ENCODE measurements around the gene MOB1B. TPM values are rescaled to one million over a fixed set of nuclear protein-coding genes. Genes with fewer than 3 reads are reported as not detected.

Gene MOB1B
- total and polyA plus RNA-seq, 2 experiments from 2014 or later: 5.3 to 23.5 TPM

DNA sequence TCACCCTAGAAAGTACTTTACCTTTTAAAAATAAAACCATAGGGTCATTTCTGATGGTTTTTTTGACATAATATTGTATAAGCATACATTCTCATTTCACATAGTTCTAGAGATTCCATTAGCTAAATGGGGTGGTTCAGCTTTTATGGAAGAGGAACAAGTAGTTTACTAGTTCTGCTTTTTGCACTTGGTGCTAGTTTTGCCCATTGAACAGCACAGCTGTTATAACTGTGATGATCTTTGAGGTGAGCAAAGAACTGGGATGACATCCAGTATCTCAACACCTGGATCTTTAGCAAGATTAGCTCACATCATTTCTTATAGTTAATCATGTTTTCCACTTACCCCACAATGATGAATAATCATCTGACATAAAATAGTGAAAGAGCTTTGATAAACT lies 40.9 kb downstream of the MOB1B start:
- no peak overlapping the region for H2AFZ ChIP-seq
- H3K4me1 ChIP-seq (ENCODE audit: insufficient read depth): no peaks in the 10 kb centered on the region
- H3K36me3 ChIP-seq (replicated peaks; ENCODE audit: insufficient read depth, low read depth): no peaks in the 10 kb centered on the region
- H3K4me3 ChIP-seq: no peak overlapping the region
- H4K20me1 ChIP-seq (ENCODE audit: insufficient read depth, poor library complexity, severe bottlenecking): peaks cover 11% of the 10 kb centered on the region
- H3K27me3 ChIP-seq: no peaks in the 10 kb centered on the region
- no peak for TF ChIP-seq EZH2phosphoT487 (IDR thresholded peaks at IDR 0.05; ENCODE audit: low read depth, severe bottlenecking, unreplicated experiment)
- TF ChIP-seq, protein P1, sequence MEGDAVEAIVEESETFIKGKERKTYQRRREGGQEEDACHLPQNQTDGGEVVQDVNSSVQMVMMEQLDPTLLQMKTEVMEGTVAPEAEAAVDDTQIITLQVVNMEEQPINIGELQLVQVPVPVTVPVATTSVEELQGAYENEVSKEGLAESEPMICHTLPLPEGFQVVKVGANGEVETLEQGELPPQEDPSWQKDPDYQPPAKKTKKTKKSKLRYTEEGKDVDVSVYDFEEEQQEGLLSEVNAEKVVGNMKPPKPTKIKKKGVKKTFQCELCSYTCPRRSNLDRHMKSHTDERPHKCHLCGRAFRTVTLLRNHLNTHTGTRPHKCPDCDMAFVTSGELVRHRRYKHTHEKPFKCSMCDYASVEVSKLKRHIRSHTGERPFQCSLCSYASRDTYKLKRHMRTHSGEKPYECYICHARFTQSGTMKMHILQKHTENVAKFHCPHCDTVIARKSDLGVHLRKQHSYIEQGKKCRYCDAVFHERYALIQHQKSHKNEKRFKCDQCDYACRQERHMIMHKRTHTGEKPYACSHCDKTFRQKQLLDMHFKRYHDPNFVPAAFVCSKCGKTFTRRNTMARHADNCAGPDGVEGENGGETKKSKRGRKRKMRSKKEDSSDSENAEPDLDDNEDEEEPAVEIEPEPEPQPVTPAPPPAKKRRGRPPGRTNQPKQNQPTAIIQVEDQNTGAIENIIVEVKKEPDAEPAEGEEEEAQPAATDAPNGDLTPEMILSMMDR (IDR thresholded peaks at IDR 0.05; ENCODE audit: poor library complexity): no peak
- TF ChIP-seq EZH2 (IDR thresholded peaks at IDR 0.05; ENCODE audit: borderline replicate concordance): no peak
- H3K27ac ChIP-seq: no peak overlapping the region
- H3K79me2 ChIP-seq: peaks cover 74% of the 10 kb centered on the region
- H3K4me2 ChIP-seq: no peak overlapping the region
- no peaks in the 10 kb centered on the region for H3K9me2 ChIP-seq (replicated peaks; ENCODE audit: insufficient read depth)
- no peak for DNase-seq (ENCODE audit: low spot score)
- no peaks in the 10 kb centered on the region for H3K9me3 ChIP-seq (ENCODE audit: low read depth)

DNA sequence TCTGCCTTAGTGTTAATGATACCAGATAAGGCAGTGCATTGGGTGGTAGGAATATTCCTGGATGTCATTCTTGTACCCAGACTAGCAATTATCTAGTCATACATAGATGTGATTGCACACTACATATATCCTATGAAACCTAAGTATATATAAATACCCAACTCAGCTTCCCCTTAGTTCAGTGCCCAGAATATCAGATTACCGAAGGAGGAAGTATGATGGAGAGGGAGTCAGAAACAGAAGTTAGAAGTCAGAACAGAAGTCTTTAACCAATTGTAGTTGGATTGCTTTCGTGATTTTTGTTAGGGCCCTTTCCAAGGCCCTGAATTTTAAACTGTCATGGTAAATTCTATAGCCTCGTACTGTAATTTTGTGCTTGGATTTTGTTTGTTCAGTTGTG lies 42.9 kb downstream of the MOB1B start:
- Histone ChIP-seq H3K4me2 (no peak overlapping the region), H3K9me3 (ENCODE audit: low read depth) (no peaks in the 10 kb centered on the region), H3K4me3 (no peak overlapping the region), H3K4me1 (ENCODE audit: insufficient read depth) (no peaks in the 10 kb centered on the region), H3K27ac (no peak overlapping the region), H4K20me1 (ENCODE audit: insufficient read depth, poor library complexity, severe bottlenecking) (peaks cover 7% of the 10 kb centered on the region), H3K36me3 (replicated peaks; ENCODE audit: insufficient read depth, low read depth) (no peaks in the 10 kb centered on the region), H3K9me2 (replicated peaks; ENCODE audit: insufficient read depth) (no peaks in the 10 kb centered on the region), H3K79me2 (peaks cover 75% of the 10 kb centered on the region), H3K27me3 (no peaks in the 10 kb centered on the region), H2AFZ (no peak overlapping the region)
- WGBS (ENCODE audit: low lambda C conversion rate, missing lambda C conversion rate): 62% methylated on average over 3 of the region's 3 CpGs
- DNase-seq (ENCODE audit: low spot score): no peak
- no peak for TF ChIP-seq EZH2 (IDR thresholded peaks at IDR 0.05; ENCODE audit: borderline replicate concordance)
- TF ChIP-seq EZH2phosphoT487 (IDR thresholded peaks at IDR 0.05; ENCODE audit: low read depth, severe bottlenecking, unreplicated experiment): no peak
- TF ChIP-seq, protein P1 (IDR thresholded peaks at IDR 0.05; ENCODE audit: poor library complexity): no peak

DNA sequence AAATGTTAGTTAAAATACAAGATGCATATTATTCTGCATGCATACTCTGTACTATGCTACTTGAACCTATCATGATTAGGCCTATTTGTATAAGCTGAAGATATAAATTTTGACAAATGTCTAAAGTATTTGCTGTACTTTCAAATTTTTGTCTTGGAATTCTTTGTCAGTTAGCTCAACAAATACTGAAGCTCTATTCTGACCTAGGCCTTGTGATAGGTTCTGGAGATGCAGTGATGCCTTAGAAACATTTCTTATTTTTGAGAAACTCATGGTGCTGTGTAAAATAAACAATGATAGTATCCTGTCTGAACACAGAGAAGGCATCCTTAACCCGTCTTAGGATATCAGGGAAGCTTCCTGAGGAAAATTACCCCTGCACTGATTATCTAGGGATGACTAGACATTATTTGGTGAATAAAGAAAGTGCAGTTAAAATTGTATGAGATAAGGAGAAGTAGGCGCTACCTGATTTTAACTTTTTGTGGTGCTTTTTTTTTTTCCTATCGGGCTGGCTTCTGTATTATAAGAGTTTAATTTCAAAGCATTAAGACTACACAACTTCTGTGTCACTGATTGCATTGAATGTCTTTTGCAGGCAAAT lies 43.4 kb downstream of the MOB1B start:
- Histone ChIP-seq H3K79me2 (peaks cover 77% of the 10 kb centered on the region), H3K36me3 (replicated peaks; ENCODE audit: insufficient read depth, low read depth) (no peaks in the 10 kb centered on the region), H3K9me3 (ENCODE audit: low read depth) (no peaks in the 10 kb centered on the region), H3K9me2 (replicated peaks; ENCODE audit: insufficient read depth) (no peaks in the 10 kb centered on the region), H3K4me2 (no peak overlapping the region), H4K20me1 (ENCODE audit: insufficient read depth, poor library complexity, severe bottlenecking) (peaks cover 7% of the 10 kb centered on the region), H3K4me3 (no peak overlapping the region), H2AFZ (no peak overlapping the region), H3K27me3 (no peaks in the 10 kb centered on the region), H3K27ac (no peak overlapping the region), H3K4me1 (ENCODE audit: insufficient read depth) (no peaks in the 10 kb centered on the region)
- DNase-seq (ENCODE audit: low spot score): no peak
- WGBS (ENCODE audit: low lambda C conversion rate, missing lambda C conversion rate): 87% methylated on average over 3 of the region's 3 CpGs
- no peak for TF ChIP-seq EZH2 (IDR thresholded peaks at IDR 0.05; ENCODE audit: borderline replicate concordance)

DNA sequence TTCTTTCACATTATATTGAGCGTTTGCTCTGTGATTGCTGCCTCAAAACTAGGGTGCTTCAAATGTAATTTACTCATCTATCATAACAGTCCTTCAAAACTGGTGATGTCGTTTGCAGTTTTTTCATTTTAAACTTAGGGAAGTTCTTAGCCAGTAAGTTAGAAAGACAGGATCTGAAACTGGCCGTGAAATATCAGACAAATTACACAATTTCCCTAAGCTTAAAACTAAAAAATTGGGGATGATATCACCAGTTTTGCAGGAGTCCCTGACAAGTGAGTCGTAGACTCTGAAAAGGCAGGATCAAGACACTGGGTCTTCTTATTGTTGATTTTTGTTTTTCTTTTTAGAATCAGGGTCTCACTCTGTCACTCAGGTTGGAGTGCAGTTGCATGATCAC lies 44.8 kb downstream of the MOB1B start:
- no peaks in the 10 kb centered on the region for H3K9me3 ChIP-seq (ENCODE audit: low read depth)
- H3K4me2 ChIP-seq: no peak overlapping the region
- no peaks in the 10 kb centered on the region for H3K4me1 ChIP-seq (ENCODE audit: insufficient read depth)
- H3K9me2 ChIP-seq (replicated peaks; ENCODE audit: insufficient read depth): no peaks in the 10 kb centered on the region
- no peak overlapping the region for H2AFZ ChIP-seq
- H3K27ac ChIP-seq: no peak overlapping the region
- H3K36me3 ChIP-seq (replicated peaks; ENCODE audit: insufficient read depth, low read depth): no peaks in the 10 kb centered on the region
- H3K4me3 ChIP-seq: no peak overlapping the region
- DNase-seq (ENCODE audit: low spot score): no peak
- WGBS (ENCODE audit: low lambda C conversion rate, missing lambda C conversion rate): 96% methylated on average over 4 of the region's 4 CpGs
- TF ChIP-seq EZH2phosphoT487 (IDR thresholded peaks at IDR 0.05; ENCODE audit: low read depth, severe bottlenecking, unreplicated experiment): no peak
- no peak for TF ChIP-seq EZH2 (IDR thresholded peaks at IDR 0.05; ENCODE audit: borderline replicate concordance)
- peaks cover 7% of the 10 kb centered on the region for H4K20me1 ChIP-seq (ENCODE audit: insufficient read depth, poor library complexity, severe bottlenecking)
- no peaks in the 10 kb centered on the region for H3K27me3 ChIP-seq
- peaks cover 80% of the 10 kb centered on the region for H3K79me2 ChIP-seq

Measured in hepatocyte (in vitro differentiated cells).